Measurements from ENCODE around the gene BABAM2.
A peak's percentile ranks its signal among the peaks of the same experiment; 100 is the strongest.
"Not testable (repeated sequence)": the region's sequence is repeated elsewhere in the genome, so short reads cannot be mapped to it uniquely, and the experiment has no call there.

The BABAM2 gene

DNA sequence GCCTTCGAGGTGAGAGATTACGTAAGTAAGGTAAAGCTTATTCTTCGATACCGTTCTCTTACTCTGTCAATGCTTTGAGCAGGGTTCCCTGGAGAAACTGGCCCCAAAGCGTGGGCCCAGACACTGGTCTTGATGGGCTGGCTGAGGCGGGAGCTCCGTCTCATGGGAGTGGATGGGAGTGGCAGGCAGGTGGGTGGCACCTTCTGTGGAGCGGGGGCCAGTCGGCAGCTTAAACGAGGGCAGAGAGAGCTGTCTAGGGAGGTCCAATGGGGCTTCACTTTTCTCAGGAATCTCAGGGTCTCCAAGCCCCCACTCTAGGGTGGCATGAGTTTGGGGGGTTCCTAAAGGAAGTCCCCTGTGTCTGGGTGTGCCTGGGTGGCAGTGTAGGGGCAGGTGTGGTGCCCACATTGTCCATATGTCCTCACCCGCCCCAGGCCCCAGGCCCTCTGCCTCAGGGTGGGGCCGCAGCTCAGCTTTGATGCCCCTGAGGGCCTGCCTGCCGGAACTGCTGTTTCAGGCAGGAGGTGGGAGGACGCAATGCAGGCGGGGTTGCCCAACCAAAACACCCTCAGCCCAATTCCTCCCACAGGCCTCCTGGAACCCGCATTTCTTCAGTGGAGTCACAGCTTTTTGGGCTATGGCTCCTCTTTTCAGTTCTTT lies 469.7 kb downstream of the BABAM2 start:
- Mint-ChIP-seq H3K4me3 (peak overlapping the region; percentile 68 to 69), H3K27me3 (peaks cover 44% of the 10 kb centered on the region)

DNA sequence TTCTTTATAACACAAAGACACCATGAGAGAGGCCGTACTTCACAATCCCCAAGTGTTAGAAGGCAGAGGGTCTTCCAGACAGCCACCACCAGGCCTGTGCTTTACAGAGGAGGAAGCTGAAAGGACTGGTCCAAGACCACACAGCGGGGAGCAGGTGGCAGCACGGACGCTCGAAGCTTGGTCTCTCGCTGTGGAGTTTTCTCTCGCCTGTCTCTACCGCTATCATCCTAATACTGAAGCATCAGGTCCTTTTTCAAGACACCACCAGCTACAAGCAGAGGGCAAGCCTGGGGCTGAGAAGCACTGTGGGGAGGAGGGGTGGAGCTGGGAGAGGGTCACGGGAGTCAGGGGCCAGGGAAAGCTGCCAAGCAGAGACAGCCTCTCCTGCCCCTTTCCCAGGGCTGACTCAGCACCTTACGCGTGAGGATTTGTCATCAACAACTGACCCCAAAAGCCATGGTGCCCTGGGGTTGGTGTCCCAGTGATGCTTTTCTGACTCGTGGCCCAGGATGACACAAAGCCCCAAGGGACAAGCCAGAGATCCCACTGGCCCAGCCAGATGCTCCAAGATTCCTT lies 470.3 kb downstream of the BABAM2 start:
- peaks cover 44% of the 10 kb centered on the region for H3K27me3 Mint-ChIP-seq
- peak overlapping the region; percentile 68 to 69 for H3K4me3 Mint-ChIP-seq
- H3K9me3 Mint-ChIP-seq: no peaks in the 10 kb centered on the region
- DNase-seq: no peak
- peaks cover 96% of the 10 kb centered on the region for H3K4me1 Mint-ChIP-seq
- ATAC-seq: no peak
- peak overlapping the region; percentile 85 to 87 for H3K27ac Mint-ChIP-seq

More for the DNA sequence above, 469.7 kb downstream of the BABAM2 start:
- H3K9me3 Mint-ChIP-seq: no peaks in the 10 kb centered on the region
- H3K27ac Mint-ChIP-seq: peak overlapping the region; percentile 85 to 87
- peaks cover 95% of the 10 kb centered on the region for H3K4me1 Mint-ChIP-seq
- ATAC-seq (no peak), DNase-seq (peak in 1 of 2 donors; percentile 29)

DNA sequence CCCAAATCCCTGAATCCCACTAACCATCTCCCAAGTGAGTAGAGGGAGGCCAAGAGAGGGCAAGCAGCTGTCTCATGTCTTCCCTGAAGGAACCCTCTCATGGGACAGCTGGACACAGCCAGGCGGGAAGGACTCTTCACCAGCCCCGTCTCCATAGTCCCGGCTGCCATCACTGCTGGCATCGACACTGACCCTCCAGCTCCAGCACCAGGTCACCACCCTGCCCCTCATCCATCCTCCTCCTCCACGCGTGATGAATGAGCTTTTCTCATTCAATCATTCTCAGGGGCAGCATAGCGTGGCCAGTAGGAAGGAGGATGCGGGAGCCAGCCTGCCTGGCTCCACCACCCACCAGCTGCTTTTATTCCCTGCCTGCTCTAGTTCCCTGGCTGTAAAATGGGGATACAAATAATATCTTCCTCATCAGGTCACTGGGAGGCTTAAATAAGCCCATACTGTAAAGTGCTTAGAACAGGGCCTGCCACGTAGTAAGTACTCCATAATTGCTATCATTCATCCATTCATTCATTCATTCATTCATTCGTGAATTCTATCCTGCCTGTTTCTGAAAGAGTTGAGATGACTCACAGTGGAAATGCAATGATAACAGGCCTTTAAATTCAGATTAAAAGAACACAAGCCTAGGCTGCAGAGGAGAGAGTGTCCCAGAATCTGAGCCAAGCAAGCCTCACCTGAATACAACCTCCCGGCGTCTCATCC lies 471.6 kb downstream of the BABAM2 start:
- peaks cover 96% of the 10 kb centered on the region for H3K4me1 Mint-ChIP-seq

DNA sequence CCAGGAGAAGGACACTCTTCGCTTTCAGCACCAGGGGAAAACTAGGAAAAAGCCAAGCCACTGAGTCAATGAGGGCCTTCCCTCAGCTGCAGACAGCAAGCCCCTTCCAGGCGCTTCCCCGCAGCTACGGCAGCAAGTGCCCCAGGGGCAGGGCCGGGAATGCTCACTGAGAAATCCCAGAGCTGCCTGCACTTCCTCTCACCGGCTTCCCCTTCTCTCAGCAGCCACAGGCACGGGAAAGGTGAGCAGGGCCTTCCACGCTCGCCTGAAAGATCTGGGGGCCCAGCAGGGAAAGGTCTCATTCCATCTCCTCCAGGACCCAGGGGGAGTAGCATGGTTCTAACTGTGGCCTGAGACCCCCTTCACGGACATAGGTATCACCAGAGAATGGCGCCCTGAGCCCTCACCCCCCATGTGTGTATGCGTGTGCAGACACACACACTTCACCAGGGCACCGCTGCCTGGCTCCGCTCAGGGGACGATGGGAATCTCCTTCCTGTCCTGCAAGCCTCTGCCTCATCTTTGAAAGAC lies 472.5 kb downstream of the BABAM2 start:
- no peak for DNase-seq
- ATAC-seq: no peak
- Mint-ChIP-seq H3K27ac (peak overlapping the region in 1 of 2 donors; percentile 55), H3K9me3 (no peaks in the 10 kb centered on the region), H3K4me1 (peaks cover 98% of the 10 kb centered on the region), H3K27me3 (peaks cover 44% of the 10 kb centered on the region), H3K4me3 (no peak overlapping the region)

More for the DNA sequence above, 471.6 kb downstream of the BABAM2 start:
- Mint-ChIP-seq H3K27ac (peak overlapping the region in 1 of 2 donors; percentile 90), H3K4me3 (no peak overlapping the region), H3K9me3 (no peaks in the 10 kb centered on the region), H3K27me3 (peaks cover 44% of the 10 kb centered on the region)
- ATAC-seq: no peak
- no peak for DNase-seq

DNA sequence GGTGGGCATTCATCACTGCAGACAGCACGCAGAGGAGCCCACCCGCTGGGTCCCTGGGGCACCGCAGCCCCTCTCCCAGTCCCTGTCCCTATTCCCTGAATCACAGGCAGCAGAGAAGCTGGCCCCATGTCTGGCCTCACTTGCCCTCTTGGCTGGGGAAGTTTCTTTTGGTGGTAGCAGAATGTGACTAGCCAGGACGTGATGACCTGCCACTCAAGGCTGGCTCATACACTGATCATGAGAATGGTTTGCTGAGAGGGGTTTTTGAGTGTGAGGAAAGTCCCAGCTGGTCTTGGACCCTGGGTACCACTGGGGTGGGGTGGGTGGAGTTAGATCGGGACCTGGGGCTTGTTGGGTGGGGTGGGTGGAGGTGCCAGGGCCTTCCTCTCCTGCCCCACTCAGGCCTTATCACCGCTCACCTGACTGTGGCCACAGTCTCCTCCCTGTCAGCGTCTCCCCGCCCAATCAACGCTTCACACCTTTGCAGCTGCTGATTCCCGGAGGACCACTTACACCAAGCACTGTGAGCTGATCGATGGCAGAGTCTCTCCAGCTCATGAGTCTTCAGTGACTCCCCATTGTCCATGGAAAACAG lies 473.3 kb downstream of the BABAM2 start:
- Mint-ChIP-seq H3K4me1 (peaks cover 91% of the 10 kb centered on the region), H3K27ac (peak overlapping the region in 1 of 2 donors; percentile 55), H3K4me3 (no peak overlapping the region), H3K9me3 (no peaks in the 10 kb centered on the region), H3K27me3 (peaks cover 44% of the 10 kb centered on the region)
- DNase-seq (no peak), ATAC-seq (no peak)

DNA sequence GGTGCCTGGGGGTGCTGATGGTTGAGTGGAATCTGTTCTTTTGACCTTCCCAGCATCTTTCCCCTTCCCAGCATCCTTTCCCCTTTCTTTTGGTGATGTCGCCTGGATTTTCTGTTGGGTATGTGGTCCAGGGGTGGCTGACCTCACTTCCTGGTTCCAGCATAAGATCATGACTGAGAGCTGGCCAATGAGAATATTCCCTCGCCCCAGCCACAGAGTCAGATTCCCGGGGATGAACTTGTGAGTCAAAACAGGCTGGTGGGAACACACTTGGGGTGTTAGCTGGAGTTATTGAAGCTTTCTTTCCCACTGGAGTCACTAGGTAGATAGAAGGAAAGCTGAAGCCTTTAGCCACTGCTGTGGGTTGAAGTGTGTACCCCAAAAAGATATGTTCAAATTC lies 474.1 kb downstream of the BABAM2 start:
- H3K4me1 Mint-ChIP-seq: peaks cover 83% of the 10 kb centered on the region
- H3K9me3 Mint-ChIP-seq: no peaks in the 10 kb centered on the region
- peaks cover 44% of the 10 kb centered on the region for H3K27me3 Mint-ChIP-seq
- no peak overlapping the region for H3K27ac Mint-ChIP-seq
- no peak for ATAC-seq
- no peak for DNase-seq
- no peak overlapping the region for H3K4me3 Mint-ChIP-seq

DNA sequence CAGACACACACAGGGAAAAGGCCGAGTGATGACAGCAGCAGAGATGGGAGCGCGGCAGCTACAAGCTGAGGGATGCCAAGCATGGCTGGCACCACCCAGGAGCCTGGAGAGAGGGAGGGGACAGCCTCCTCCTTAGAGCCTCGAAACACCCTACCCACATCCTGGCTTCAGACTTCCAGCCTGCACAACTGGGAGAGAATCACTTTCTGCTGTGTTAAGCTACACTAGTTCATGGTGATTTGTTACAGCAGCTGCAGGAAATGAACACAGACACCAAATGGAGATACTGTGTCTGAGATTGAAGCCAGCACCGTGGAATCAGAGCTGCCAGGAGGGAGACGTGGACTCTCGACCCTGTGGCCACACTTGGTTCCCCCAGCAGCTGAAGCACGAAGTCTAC lies 474.6 kb downstream of the BABAM2 start:
- no peak for DNase-seq

DNA sequence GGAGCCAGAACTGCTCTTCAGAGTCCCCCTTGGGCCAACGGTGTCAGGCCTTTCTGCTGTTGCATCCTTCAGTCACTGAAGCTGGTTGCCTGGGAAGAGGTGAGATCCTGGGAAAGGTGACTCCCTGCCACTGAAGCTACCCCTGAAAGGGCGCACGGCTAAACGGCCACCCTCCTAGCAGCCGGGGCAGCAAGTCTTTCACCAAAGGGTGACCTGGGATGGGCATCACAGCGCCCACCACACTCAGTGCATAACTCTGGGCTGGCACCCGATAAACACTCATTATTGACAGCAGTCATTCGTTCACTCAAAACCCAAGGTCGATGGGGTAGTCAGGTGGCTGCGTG lies 475.6 kb downstream of the BABAM2 start:
- ATAC-seq (no peak), DNase-seq (no peak)
- Mint-ChIP-seq H3K4me3 (peak overlapping the region in 1 of 2 donors; percentile 56), H3K27ac (peak overlapping the region; percentile 20 to 63), H3K4me1 (peaks cover 68% of the 10 kb centered on the region), H3K27me3 (peaks cover 36% of the 10 kb centered on the region), H3K9me3 (no peaks in the 10 kb centered on the region)

More for the DNA sequence above, 474.6 kb downstream of the BABAM2 start:
- Mint-ChIP-seq H3K27ac (no peak overlapping the region), H3K9me3 (no peaks in the 10 kb centered on the region), H3K4me3 (no peak overlapping the region), H3K4me1 (peaks cover 77% of the 10 kb centered on the region), H3K27me3 (peaks cover 44% of the 10 kb centered on the region)
- ATAC-seq: no peak

DNA sequence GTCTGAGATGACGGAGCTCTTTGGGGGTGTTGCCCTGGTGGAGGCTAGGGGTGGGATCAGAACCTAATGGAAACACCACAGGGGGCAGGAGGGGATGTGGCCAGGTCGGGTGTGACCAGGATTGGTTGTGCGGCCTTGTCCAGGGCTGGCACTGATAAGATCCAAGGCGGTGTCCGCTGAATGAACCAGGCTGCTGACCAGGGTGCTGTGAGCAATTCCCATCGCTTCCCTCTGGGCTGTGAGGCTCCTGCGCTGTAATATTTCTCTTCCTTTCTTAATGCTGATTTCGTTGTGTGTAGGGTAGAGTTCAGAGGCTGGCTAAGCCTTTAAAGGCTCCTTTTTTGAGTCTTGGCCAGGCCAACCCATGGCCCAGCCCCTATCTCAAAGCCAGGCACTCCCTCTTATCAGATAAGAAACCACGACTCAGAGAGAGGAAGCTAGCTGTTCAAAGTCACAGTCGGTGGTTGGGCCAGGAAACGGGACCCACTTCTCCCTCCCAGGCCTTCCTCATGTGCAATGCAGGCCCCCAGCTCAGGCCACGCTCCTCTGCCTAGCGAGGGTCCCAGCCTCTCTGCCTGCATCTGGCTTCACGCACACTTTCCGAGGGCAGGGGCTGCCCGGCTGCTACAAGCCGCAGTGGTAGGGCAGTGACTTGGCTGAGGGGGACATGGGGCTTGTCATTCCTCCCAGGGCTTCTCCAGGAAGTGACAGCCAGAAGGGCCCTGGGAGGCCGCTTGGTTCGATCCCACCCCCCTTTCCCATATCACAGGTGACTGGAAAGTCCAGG lies 476.2 kb downstream of the BABAM2 start:
- Mint-ChIP-seq H3K4me3 (peak overlapping the region; percentile 56 to 75), H3K4me1 (peaks cover 62% of the 10 kb centered on the region), H3K9me3 (no peaks in the 10 kb centered on the region), H3K27me3 (peaks cover 30% of the 10 kb centered on the region), H3K27ac (peak overlapping the region; percentile 64 to 77)
- DNase-seq: peak; percentile 41 to 57
- peak; percentile 89 for ATAC-seq

DNA sequence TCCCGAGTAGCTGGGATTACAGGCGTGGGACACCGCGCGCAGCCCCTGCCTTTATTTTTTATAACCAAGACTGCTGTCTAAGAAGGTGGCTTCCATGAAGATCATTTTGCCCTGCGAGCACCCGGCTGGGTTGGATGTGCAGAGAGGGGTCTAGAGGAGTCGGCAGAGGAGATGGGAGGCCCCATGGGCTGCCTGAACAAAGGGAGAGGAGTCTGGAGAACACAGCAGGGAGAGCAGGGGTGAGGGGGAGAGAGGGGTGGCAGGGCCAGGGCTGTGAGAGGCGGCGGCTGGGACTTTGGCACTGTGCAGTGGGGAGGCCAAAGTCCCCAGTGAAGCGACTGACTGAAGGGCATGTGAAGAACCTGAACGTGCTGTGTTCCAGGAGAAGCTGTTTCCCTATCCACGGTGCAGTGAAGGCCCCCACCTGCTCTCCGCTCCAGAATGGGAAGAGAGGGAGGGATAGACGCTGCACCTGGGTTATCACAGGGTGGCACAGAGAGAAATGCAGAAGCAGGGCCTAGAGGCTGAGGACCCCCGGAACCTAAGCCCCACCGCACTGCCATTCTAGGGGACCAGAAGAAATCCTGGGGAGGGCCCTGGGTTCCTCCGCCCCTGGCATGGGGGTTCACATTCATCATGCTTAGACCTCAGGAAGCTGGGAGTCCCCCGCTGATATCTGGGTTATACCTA lies 477.3 kb downstream of the BABAM2 start:
- DNase-seq (no peak), ATAC-seq (no peak)
- Mint-ChIP-seq H3K4me1 (peaks cover 51% of the 10 kb centered on the region), H3K4me3 (peak overlapping the region; percentile 56 to 75), H3K9me3 (no peaks in the 10 kb centered on the region), H3K27me3 (peaks cover 22% of the 10 kb centered on the region), H3K27ac (peak overlapping the region; percentile 71 to 77)

DNA sequence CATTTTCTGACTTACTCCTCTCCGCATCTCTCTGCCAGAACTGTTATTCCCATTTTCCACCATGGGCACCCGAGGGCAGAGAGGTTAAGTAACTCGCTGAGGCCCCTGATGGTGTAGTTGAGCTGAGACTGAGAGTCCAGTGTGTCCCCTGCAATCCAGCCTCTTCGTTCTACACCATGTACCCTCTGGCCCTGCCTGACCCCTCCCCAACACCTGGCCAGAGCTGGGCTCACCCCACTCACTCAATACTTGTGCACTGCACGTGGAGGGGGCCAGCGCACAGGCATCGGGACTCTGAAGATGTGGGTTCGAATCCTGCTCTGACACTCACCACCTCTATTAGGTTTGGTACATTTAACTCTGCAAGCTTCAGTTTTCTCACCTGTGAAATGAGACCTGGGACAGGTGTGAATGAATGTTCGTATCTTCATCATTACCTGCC lies 477.8 kb downstream of the BABAM2 start:
- Mint-ChIP-seq H3K4me1 (peaks cover 45% of the 10 kb centered on the region), H3K4me3 (no peak overlapping the region), H3K9me3 (no peaks in the 10 kb centered on the region), H3K27me3 (peaks cover 16% of the 10 kb centered on the region), H3K27ac (no peak overlapping the region)
- no peak for DNase-seq
- ATAC-seq: no peak

DNA sequence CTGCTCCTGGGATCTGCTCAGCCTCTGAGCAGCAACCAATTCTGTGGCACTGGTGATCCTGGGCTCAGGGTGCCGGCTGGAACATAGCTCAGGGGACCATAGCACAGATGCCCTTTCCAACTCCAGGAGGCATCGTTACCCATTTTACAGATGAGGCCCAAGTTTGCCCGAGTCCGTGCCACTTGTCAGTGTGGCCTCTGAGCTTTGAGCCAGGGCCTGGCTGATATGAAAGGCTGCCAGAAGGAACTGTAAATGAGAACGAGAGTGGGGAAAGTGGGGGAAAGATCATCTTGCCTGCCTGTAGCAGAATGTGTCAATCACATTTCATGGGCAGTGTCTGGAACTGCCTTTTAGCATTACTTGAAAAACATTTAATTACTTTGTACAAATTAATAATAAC lies 478.8 kb downstream of the BABAM2 start:
- Mint-ChIP-seq H3K4me1 (peaks cover 35% of the 10 kb centered on the region), H3K27ac (no peak overlapping the region), H3K27me3 (peaks cover 7% of the 10 kb centered on the region), H3K4me3 (no peak overlapping the region), H3K9me3 (no peaks in the 10 kb centered on the region)
- ATAC-seq: no peak
- DNase-seq: no peak

DNA sequence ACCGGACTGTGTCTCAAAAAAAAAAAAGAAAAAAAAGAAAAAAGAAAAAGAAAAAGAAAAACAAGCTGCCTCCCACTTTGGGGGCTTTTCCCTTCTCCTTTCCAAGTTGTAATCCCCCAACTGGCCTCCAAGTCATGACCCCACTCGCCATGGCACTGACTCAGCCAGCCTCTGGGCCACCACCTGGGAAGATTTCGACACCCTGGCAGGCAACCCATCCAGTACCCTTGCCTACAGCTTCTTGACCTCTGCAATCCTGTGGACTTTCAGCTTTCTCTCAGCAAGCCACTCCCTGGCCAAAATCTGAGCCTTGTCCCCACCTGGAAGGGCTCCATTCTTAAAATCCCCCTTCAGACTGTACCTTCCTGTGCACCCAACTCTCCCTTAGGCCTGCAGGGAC lies 479.8 kb downstream of the BABAM2 start:
- no peak for DNase-seq
- ATAC-seq: no peak
- Mint-ChIP-seq H3K4me1 (peaks cover 25% of the 10 kb centered on the region), H3K4me3 (no peak overlapping the region), H3K9me3 (no peaks in the 10 kb centered on the region), H3K27ac (no peak overlapping the region), H3K27me3 (no peaks in the 10 kb centered on the region)

DNA sequence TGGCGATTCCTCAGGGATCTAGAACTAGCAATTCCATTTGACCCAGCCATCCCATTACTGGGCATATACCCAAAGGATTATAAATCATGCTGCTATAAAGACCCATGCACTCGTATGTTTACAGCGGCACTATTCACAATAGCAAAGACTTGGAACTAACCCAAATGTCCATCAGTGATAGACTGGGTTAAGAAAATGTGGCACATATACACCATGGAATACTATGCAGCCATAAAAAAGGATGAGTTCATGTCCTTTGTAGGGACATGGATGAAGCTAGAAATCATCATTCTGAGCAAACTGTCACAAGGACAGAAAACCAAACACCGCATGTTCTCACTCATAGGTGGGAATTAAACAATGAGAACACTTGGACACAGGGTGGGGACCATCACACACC lies 481.2 kb downstream of the BABAM2 start:
- not testable (repeated sequence) for H3K9me3 Mint-ChIP-seq, ATAC-seq, DNase-seq, H3K27ac Mint-ChIP-seq, H3K27me3 Mint-ChIP-seq, H3K4me3 Mint-ChIP-seq
- peaks cover 12% of the 10 kb centered on the region for H3K4me1 Mint-ChIP-seq

All from stimulated activated naive CD8-positive, alpha-beta T cell treated with anti-CD3 and anti-CD28 coated beads, Interleukin-15, amount 100 ng/mL, for 72 hours (primary cell).